DMS53 (cell line): Measurements from ENCODE around the gene COL18A1.
"Not testable (repeated sequence)": the region's sequence is repeated elsewhere in the genome, so short reads cannot be mapped to it uniquely, and the experiment has no call there.

ENCODE experiments used
- DNase-seq: peaks from one replicate; lab custom pipeline; 2025; lab: John Stamatoyannopoulos, UW

Gene COL18A1

DNA sequence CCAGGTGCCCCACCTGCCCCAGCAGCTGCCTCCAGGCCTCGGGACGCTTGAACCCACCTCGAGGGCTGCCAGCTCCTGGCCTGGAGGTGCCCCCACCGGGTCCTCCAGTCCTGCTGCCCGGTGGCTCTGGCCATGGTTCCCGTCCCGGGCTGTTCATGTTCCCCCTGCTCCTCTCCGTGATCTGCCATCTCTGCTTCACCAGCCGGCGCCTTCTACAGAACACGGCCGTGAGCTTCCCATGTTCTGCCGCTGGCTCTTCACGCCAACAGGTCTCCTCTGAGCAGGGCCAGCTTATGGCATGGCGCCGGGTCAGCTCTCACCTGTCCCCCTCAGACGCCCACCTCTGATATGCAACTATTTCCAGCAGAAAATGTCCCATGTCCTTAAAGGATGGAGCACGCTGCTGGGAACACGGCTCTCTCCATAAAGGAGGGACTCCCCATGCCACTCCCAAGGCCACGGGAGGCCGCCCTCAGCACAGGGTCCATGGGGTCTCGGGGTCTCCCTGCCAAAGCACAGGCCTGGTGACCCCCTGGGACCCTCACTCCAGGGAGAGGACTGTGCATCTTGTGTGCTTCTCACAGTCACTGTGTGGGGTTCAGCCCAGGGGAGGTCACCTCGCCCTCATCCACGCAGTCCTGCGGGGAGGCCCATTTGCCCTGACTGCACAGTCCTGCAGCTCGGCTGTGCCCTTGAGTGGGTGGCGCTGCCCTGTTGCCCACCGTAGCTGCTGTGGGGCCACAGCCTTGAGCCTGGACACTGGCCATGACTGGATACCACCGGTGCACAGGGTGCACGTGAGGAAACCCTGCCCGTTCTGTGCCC, 36.7 kb downstream of the COL18A1 start:
- no peak for DNase-seq

GRCh38 chr21:45442276-45442675, 37.3 kb downstream of the COL18A1 start:
- no peak for DNase-seq

- DNase-seq: not testable (repeated sequence)
Observed at GRCh38 chr21:45442686-45443594, 38.0 kb downstream of the COL18A1 start.

GRCh38 chr21:45443595-45444181, 38.7 kb downstream of the COL18A1 start:
- DNase-seq: peak; percentile 39

- DNase-seq: no peak
Observed at GRCh38 chr21:45444385-45444784, 39.4 kb downstream of the COL18A1 start.

DNA sequence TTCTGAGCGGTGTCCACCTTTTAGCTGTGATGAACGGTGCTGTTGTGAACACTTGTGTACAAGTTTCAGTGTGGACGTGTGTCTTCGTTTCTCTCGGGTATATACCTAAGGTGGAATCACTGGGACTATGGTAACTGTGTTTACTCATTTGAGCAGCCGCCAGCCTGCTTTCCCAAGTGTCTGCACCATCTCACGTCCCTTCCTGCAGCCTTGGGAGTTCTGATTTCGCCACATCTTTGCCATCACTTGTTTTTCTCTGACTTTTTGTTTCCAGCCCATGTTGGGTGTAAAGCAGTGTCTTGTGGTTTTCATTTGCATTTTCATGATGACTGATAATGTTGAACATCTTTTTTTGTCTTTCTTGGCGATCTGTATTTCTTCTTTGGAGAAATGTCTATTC, 40.4 kb downstream of the COL18A1 start:
- no peak for DNase-seq

DNA sequence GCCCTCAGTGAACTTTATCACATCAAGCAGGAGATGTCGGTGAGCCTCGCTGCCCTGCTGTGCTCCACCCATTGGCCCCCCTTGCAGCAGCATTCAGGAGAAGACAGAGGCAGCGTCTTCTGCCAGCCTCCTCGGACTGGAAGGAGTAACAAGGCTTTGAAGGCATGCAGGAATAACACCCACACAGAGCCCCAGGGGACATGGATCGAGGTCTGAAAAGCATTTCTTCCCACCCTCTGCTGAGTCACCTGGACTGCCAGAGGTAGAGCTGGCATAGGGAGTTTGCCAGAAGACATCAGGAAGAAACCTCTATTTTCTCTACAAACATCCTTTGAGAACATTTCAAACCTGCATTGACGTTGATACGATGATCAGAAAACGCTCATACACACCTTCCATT, 42.9 kb downstream of the COL18A1 start:
- DNase-seq: no peak

DNA sequence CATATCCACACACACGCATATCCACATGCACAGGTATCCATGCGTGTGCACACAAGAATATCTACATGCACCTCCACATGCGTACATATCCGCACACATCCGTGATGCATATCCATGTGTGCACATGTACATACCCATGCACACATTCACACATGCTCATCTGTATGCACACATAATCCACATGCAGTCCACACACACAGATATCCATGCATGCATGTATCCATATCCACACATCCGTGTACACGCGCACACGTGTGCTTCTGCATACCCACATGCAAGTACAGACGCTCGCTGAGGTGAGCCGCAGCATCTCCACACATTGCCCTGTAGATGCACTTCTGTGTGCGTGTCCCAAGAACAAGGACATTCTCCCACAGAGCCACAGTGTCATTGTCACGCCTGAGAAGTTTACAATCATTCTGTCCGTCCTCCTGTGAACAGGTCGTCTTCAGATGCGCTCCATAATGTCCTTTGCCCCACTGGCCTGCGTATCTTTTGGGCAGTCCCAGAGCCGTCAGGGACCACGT, 43.4 kb downstream of the COL18A1 start:
- no peak for DNase-seq

- no peak for DNase-seq
Observed at GRCh38 chr21:45448810-45449657, 44.1 kb downstream of the COL18A1 start.

DNA sequence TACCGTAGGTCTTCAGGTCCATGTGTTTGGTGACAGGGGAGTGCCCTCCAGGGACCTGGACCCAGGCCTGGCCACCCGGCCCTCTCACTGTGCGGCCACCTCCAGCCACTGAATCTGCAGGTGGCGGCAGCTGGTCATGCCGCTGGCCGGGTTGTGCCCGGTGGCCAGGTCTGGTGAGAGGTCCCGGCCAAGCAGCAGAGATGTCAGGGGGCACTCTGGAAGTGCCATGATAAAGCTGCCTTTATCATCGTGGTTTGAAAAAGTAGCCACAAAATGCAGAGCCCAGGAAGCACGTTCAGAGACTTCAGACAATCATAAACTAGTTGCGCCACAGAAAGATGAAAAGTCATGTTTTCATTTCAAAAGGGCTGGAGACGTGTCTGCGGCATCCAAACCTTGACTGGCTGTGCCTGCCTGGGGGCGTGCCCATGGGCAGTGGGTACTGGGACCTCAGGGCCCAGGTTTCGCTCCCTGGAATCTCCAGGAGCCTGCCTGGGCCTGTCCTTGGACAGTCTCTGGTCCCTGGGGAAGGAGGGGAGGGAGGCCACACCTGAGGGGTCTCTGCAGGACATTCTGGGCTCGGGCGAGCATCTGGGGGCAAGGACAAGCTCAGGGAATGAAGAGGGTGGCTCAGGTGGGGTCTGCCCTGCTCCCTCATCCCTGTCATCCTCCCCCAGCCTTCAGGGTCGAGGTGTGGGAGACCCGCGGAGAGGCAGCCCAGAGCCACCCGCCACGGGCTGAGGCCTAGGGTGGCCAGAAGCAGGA, 44.9 kb downstream of the COL18A1 start:
- DNase-seq: no peak

GRCh38 chr21:45450423-45451090, 45.6 kb downstream of the COL18A1 start:
- no peak for DNase-seq

DNA sequence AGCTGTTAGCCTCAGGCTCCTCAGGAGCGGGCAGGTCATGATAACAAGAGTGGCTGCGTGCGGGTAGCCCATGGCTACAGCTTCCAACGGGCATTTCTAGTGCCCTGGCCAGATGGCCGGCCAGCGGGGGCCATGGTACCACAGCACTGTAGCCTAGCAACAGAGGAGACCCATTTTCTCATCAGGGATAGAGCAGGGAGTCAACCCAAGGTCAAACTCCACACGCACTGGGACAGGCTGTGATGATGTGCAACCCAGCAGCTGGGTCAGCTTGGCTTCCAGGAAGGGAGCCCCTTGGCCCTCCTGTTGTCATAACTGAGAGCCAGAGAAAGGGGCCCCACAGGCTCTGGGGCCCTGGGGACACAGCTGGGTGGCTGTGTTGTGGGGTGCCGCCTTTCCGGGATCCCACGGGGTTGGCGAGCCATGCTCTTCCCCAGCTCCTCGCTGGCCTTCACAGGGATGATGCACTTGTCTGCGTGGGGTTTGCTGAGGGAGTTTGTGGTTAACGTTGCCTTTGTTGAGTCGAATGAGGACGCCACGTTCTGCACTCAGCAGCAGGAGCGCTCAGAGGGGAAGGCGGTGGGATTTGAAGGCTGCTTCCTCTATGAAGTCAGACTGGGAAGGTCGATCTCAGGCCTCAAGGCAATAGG, 46.3 kb downstream of the COL18A1 start:
- DNase-seq: no peak

DNA sequence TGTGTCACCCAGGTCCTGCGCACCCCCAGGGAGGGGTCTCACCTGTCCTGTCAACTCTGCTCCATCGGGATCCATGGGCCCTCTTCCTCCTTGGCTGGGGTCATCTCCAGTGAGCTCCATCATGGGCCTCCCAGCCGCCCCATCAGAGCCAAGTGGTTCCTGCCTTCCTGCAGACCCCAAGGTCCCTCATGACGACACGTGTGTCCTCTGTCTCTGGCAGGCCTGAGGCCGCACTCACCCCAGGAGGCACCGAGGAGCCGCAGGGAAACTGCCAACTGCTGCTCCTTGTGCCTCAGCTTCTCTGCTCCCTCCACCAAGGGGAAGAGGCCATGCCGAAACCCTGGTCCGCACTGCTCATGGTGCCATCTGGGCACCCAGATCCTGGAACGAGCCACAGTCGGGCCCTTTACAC, 46.8 kb downstream of the COL18A1 start:
- DNase-seq: no peak

- no peak for DNase-seq
Observed at GRCh38 chr21:45452696-45453307, 47.8 kb downstream of the COL18A1 start.

DNA sequence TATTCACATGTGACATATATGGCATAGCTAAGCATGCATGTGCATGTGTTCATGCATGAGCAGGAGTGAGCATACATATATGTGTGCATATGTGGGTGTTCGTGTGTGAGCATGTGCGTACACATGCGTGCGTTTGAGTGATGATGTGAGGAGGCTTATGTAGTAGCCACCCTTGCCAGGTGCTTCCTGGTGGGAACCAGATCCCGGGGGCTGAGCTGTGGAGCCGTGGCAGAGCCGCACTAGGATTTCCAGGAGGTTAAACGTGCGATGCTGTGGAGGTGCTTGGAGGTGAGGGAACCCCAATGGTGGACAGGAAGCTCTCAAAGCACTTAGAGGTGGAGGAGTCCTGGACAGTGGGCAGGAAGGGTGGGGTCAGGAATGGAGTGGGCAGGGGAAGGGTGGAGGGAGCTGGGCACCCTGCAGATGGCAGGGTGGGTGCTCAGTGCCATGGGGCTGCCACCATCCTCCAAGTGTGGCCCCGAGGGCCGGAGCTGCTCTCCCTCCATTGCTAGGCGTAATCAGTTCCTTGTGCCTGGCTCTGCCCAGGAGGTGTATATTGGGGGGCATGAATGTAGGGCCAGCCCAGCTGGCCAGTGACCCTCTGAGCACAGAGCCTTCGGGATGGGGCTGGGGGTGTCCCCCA, 48.5 kb downstream of the COL18A1 start:
- DNase-seq: no peak

DNA sequence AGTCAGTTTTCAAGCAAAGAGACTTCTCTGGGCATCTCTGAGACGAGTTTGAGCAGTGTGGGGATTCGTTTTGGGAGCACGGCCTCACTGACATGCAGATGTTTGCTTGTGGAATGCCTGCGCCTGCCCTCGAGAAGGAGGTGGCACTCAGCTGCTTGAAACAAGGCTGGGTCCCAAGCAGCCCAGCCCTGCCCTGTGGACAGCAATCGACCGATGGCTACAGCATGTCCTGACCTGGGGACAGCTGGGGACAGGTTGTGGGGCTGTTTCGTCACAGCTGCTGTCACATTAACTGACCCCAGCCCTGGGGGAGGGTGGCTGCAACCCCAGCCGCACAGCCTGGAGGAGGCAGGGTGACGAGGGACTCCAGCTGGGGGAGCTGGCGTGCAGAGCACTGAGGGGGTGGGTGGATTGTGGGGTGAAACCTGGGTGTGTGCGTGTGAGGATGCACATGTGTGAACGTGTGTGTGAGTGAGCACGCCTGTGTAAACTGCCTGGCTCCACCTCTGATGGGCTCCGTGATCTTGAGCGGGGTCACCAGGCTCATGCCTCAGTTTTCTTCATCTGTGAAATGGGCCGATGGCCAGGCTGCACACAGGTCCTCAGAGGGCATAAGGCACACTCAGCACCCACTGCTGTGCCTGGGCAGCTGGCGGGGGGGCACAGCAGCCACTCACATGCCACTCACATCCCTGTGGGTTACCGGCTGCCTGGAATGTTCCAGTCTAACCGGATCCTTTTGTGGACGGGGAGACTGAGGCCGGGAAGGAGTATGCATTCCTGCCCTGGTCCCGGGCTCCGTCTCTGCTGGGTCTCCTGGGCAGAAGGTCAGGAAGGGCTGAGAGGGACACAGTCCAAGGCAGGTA, 49.3 kb downstream of the COL18A1 start:
- DNase-seq: no peak

GRCh38 chr21:45454926-45455673, 50.1 kb downstream of the COL18A1 start:
- DNase-seq: peak; percentile 70
